GM12878 (cell line): ENCODE measurements around the gene C4BPB. TPM values are rescaled to one million over a fixed set of nuclear protein-coding genes. Genes with fewer than 3 reads are reported as not detected.

ENCODE experiments used
- ATAC-seq: fragments of 200-7000 bp; cut with Tn5 transposase; 3 replicates; pipeline ENCODE4 v1.9.1; 2020; ENCODE audit warnings: mild to moderate bottlenecking, moderate library complexity
- BruUV-seq: library from RNA; stranded (reverse); fragments of 400-500 nt; replicated peaks from 2 replicates; lab custom pipeline; 2021; lab: Mats Ljungman, UMichigan
- CTCF ChIA-PET: fragments of 300-600 bp; sonication (Branson Sonifier 250); formaldehyde crosslinking; extraction: SDS; loops from one replicate; lab custom pipeline; 2021; ENCODE audit warnings: inconsistent platforms; lab: Yijun Ruan, JAX
- POLR2A ChIA-PET: fragments of 350-600 bp; formaldehyde crosslinking; extraction: SDS; loops from one replicate; lab custom pipeline; 2021; ENCODE audit warnings: inconsistent platforms; lab: Charles Lee
- RAD21 ChIA-PET: fragments of 300-600 bp; sonication (Branson Sonifier 250); formaldehyde crosslinking; loops from one replicate; lab custom pipeline; 2023; ENCODE audit warnings: antibody characterized with exemption; ENCODE audit not compliant: unreplicated experiment; lab: Charles Lee
- SMC1A ChIA-PET: fragments of 300-600 bp; sonication (Branson Sonifier 250); formaldehyde crosslinking; loops from one replicate; lab custom pipeline; 2023; ENCODE audit not compliant: unreplicated experiment, uncharacterized antibody; lab: Charles Lee
- DNase-seq: peaks from one replicate; pipeline ENCODE4 v3.0.0-alpha.2; 2011; ENCODE audit warnings: low read depth, low spot score
- FAIRE-seq: peaks from 3 replicates; lab custom pipeline; 2011; peaks lifted over from hg19 to GRCh38; lab: Jason Lieb, UNC
- H2AFZ ChIP-seq: 2 replicates; pipeline ENCODE4 v1.6.0; 2011; ENCODE audit warnings: low read depth, low read length, control low read depth; ENCODE audit not compliant: control insufficient read depth
- H3K27ac ChIP-seq: 2 replicates; pipeline ENCODE4 v1.5.1; 2011; ENCODE audit warnings: control low read depth; ENCODE audit not compliant: control insufficient read depth, insufficient read depth
- H3K27me3 ChIP-seq, 2 experiments: replicated peaks in 1 of 2; 2 replicates each; pipeline versions ENCODE4 v1.6.0 to v1.6.1; 2011; ENCODE audit warnings: low read length in 1 of 2; ENCODE audit not compliant: control insufficient read depth in 2 of 2, insufficient read depth in 2 of 2
- H3K36me3 ChIP-seq, 2 experiments: 2 replicates each; pipeline ENCODE4 v1.5.1; 2011; ENCODE audit warnings: low read length in 1 of 2; ENCODE audit not compliant: control insufficient read depth in 2 of 2, insufficient read depth in 2 of 2
- H3K4me1 ChIP-seq: 2 replicates; pipeline ENCODE4 v1.6.1; 2011; ENCODE audit warnings: mild to moderate bottlenecking, low read length, moderate library complexity, mixed read lengths; ENCODE audit not compliant: control insufficient read depth, insufficient read depth
- H3K4me2 ChIP-seq: 2 replicates; pipeline ENCODE4 v1.6.0; 2011; ENCODE audit warnings: control low read depth; ENCODE audit not compliant: control insufficient read depth, insufficient read depth
- H3K4me3 ChIP-seq: fragments of 200-600 bp; sonication (generic); 2 replicates; pipeline ENCODE4 v1.5.1; 2016
- H3K79me2 ChIP-seq: 2 replicates; pipeline ENCODE4 v1.6.0; 2011; ENCODE audit warnings: low read length; ENCODE audit not compliant: control insufficient read depth, insufficient read depth
- H3K9ac ChIP-seq: 2 replicates; pipeline ENCODE4 v1.8.0; 2011; ENCODE audit warnings: low read length, control low read depth, mixed read lengths; ENCODE audit not compliant: control insufficient read depth, insufficient read depth
- H3K9me3 ChIP-seq: replicated peaks from 3 replicates; pipeline ENCODE4 v1.5.1; 2011; ENCODE audit warnings: mild to moderate bottlenecking, low read length; ENCODE audit not compliant: control insufficient read depth, insufficient read depth
- H4K20me1 ChIP-seq: 2 replicates; pipeline ENCODE4 v1.6.0; 2011; ENCODE audit not compliant: control insufficient read depth, insufficient read depth
- BRCA1 ChIP-seq: IDR thresholded peaks from 2 replicates; pipeline ENCODE4 v1.6.1; 2011; ENCODE audit warnings: low read depth, low read length, improper control_type of control experiment
- CBX5 ChIP-seq: sonication (generic); IDR thresholded peaks from 2 replicates; pipeline ENCODE4 v1.6.1; 2016; ENCODE audit warnings: low read depth, moderate library complexity, mild to moderate bottlenecking, inconsistent platforms
- CHD1 ChIP-seq: IDR thresholded peaks from 2 replicates; pipeline ENCODE4 v1.6.1; 2012; ENCODE audit warnings: low read depth, low read length, improper control_type of control experiment
- EED ChIP-seq: sonication (generic); IDR thresholded peaks from 2 replicates; pipeline ENCODE4 v1.6.1; 2016; ENCODE audit warnings: antibody characterized with exemption, low read depth
- GABPA ChIP-seq: IDR thresholded peaks from 2 replicates; pipeline ENCODE4 v1.6.1; 2014; ENCODE audit warnings: antibody characterized with exemption, low read depth, mild to moderate bottlenecking, inconsistent platforms
- IRF4 ChIP-seq: IDR thresholded peaks from 2 replicates; pipeline ENCODE4 v1.6.1; 2011; ENCODE audit warnings: low read depth, low read length
- NR2F1 ChIP-seq: fragments of 450-650 bp; conservative IDR thresholded peaks from 2 replicates; pipeline ENCODE4 v1.6.1; 2017; ENCODE audit warnings: mild to moderate bottlenecking
- SPI1 ChIP-seq: IDR thresholded peaks from 2 replicates; pipeline ENCODE4 v1.6.1; 2011; ENCODE audit warnings: low read depth, mild to moderate bottlenecking, low read length, moderate library complexity, borderline replicate concordance; ENCODE audit not compliant: insufficient read depth
- WGBS: methylation state at CpG from one replicate; pipeline ENCODE4 v1.1.6; 2016; ENCODE audit warnings: low lambda C conversion rate; ENCODE audit not compliant: insufficient replicate concordance, insufficient coverage; ENCODE audit errors: missing lambda C conversion rate; 5-methylcytosine and 5-hydroxymethylcytosine counted together
- in situ Hi-C: fragments of 300-500 bp; cut with MboI; formaldehyde crosslinking; loops from 9 replicates; pipeline ENCODE4 v1.14.3; 2018; ENCODE audit warnings: mixed read lengths
- intact Hi-C: fragments of 100-400 bp; cut with micrococcal nuclease; formaldehyde crosslinking; loops from one replicate; pipeline ENCODE4 v1.14.2; 2022; ENCODE audit not compliant: unreplicated experiment
- polyA plus RNA-seq, 11 experiments: library from polyadenylated mRNA; depleted of rRNA in 4 of 11; unstranded in 6 of 11; stranded (reverse) in 5 of 11; fragments of >200 nt; fragmentation: Nextera tagmentation in 4 of 11; fragmentation: Illumina TruSeq in 1 of 11; extraction: Ambion mirVana in 4 of 11; extraction: Trizol in 1 of 11; gene quantifications; 1 replicate in 1 of 11; 2 replicates in 10 of 11; pipeline versions ENCODE4 v1.2.1 to v1.2.3, GENCODE V29; 2011 to 2016; ENCODE audit warnings: inconsistent platforms in 2 of 11, missing spikeins in 2 of 11, low read depth in 1 of 11
- total RNA-seq, 4 experiments: library from RNA; depleted of rRNA in 3 of 4; stranded (reverse); fragments of >200 nt in 3 of 4; fragmentation: Illumina TruSeq in 1 of 4; extraction: Trizol in 1 of 4; gene quantifications; 2 replicates each; pipeline versions ENCODE4 v1.2.1 to v1.2.3, GENCODE V29; 2013 to 2021
- TF ChIP-seq, protein P1 (sequence below): fragments of 450-650 bp; IDR thresholded peaks from 2 replicates; pipeline ENCODE4 v1.6.1; 2016; ENCODE audit warnings: mild to moderate bottlenecking, moderate library complexity, borderline replicate concordance
- TF ChIP-seq, protein P2 (sequence below): fragments of 450-650 bp; IDR thresholded peaks from 2 replicates; pipeline ENCODE4 v1.6.1; 2017; ENCODE audit warnings: mild to moderate bottlenecking
- TF ChIP-seq, protein P3 (sequence below): fragments of 450-650 bp; formaldehyde crosslinking; IDR thresholded peaks from 2 replicates; pipeline ENCODE4 v1.4.0; 2020; ENCODE audit warnings: mild to moderate bottlenecking, moderate library complexity

The C4BPB gene
- total and polyA plus RNA-seq, 10 of the 15 experiments (the other 5 are each of a cell fraction or from before 2014, with no cell fraction given): 0.31 to 1.2 (median 0.53) TPM; not detected in 1

DNA sequence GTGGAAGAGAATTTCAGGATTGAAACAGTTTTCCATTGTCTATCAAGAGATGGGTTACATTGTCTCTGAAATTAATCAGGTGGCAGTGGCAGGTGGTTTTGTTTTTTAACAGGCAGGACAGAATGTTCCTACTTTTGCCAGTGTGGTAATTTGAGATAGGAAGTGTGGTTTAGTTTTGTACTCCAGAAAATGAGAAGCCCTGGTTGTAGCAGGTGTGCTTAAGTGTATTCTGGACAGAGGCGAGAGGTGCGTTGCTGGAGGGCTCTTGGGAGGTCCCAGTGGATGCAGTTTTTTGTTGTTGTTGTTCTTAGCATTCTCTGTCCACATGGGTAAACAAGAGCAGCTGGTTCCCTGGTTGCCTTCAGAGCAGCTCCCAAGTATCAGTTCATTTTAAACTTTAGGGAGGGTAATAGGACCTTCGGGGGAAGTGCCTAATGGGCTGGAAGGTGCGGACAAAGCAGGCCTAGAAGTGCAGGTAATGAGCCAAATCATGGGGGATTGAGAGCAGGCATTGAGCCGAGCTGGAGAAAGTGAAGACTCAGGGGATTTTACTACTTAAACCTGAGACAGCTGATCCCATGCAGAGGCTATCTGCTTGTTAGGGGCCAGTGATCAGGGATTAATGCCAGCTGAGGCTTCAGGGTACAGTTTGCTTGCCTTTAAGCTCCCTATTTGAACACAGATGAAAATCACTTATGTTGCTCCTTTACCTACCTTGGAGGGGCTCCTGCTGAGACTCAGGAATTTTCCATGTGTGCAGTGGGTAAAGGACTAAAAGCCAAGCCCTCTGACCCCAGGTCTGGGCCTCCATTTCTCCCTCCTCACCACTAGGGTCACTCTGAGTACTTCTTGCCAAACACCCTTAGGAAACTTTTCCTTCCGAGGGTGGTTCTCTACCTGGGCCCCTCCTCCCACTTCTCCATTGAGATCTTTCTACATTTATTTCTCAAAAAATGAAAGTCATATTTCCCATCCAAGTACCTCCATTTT lies 29.5 kb upstream of the C4BPB start (continued):
- TF ChIP-seq, protein P1, sequence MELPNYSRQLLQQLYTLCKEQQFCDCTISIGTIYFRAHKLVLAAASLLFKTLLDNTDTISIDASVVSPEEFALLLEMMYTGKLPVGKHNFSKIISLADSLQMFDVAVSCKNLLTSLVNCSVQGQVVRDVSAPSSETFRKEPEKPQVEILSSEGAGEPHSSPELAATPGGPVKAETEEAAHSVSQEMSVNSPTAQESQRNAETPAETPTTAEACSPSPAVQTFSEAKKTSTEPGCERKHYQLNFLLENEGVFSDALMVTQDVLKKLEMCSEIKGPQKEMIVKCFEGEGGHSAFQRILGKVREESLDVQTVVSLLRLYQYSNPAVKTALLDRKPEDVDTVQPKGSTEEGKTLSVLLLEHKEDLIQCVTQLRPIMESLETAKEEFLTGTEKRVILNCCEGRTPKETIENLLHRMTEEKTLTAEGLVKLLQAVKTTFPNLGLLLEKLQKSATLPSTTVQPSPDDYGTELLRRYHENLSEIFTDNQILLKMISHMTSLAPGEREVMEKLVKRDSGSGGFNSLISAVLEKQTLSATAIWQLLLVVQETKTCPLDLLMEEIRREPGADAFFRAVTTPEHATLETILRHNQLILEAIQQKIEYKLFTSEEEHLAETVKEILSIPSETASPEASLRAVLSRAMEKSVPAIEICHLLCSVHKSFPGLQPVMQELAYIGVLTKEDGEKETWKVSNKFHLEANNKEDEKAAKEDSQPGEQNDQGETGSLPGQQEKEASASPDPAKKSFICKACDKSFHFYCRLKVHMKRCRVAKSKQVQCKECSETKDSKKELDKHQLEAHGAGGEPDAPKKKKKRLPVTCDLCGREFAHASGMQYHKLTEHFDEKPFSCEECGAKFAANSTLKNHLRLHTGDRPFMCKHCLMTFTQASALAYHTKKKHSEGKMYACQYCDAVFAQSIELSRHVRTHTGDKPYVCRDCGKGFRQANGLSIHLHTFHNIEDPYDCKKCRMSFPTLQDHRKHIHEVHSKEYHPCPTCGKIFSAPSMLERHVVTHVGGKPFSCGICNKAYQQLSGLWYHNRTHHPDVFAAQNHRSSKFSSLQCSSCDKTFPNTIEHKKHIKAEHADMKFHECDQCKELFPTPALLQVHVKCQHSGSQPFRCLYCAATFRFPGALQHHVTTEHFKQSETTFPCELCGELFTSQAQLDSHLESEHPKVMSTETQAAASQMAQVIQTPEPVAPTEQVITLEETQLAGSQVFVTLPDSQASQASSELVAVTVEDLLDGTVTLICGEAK: no peak
- no peak for TF ChIP-seq IRF4
- TF ChIP-seq, all 136 proteins: peak for 0

DNA sequence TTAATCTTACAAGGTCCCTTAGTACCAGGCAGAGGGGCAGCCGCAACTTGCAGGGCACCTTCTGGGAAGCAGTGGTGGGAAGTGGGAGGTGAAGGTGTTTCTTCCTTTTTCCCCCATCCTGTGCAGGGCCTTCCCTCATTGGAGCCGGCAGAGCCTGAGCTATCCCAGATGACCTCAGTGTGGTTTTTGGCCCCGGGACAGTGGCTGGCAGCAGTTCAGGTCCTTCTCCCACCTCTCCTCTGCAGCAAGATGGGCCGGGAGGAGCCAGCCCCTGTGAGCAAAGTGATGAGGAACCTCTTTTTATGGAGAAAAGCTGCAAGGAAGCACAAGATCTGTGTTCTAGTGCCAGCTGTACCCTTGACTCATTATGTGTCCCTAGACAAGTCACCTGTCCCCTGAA lies 28.8 kb upstream of the C4BPB start:
- H3K79me2 ChIP-seq: no peaks in the 10 kb centered on the region
- ChIA-PET SMC1A (interaction anchor here (1.0 to 1.2 kb wide), 2 partner anchors 14 to 86 kb away, joined by 3 read pairs; no protein-coding TSS in a partner anchor), POLR2A (no interaction called here), CTCF (interaction anchor here (0.9 to 3.7 kb wide), 4 partner anchors 9 to 16 kb away, joined by 3 to 15 read pairs (median 4); no protein-coding TSS in a partner anchor), RAD21 (no interaction called here)
- H3K4me1 ChIP-seq: no peaks in the 10 kb centered on the region
- no peak overlapping the region for H2AFZ ChIP-seq
- no peaks in the 10 kb centered on the region for H3K27me3 ChIP-seq
- ATAC-seq (no peak), FAIRE-seq (no peak), DNase-seq (no peak)
- no peaks in the 10 kb centered on the region for H3K9me3 ChIP-seq
- no peak overlapping the region for H3K27ac ChIP-seq
- in situ Hi-C loops (no loop called here), intact Hi-C loops (no loop called here)
- no TSS peak for BruUV-seq
- no peak overlapping the region for H3K4me3 ChIP-seq
- 66% methylated on average over 4 of the region's 4 CpGs for WGBS
- H3K4me2 ChIP-seq: no peak overlapping the region
- no peaks in the 10 kb centered on the region for H3K36me3 ChIP-seq
- no peak overlapping the region for H3K9ac ChIP-seq
- no peaks in the 10 kb centered on the region for H4K20me1 ChIP-seq
- TF ChIP-seq NR2F1 (no peak), EED (no peak), SPI1 (no peak), CBX5 (no peak), CHD1 (no peak), IRF4 (no peak), BRCA1 (no peak), GABPA (no peak)
- TF ChIP-seq, protein P2, sequence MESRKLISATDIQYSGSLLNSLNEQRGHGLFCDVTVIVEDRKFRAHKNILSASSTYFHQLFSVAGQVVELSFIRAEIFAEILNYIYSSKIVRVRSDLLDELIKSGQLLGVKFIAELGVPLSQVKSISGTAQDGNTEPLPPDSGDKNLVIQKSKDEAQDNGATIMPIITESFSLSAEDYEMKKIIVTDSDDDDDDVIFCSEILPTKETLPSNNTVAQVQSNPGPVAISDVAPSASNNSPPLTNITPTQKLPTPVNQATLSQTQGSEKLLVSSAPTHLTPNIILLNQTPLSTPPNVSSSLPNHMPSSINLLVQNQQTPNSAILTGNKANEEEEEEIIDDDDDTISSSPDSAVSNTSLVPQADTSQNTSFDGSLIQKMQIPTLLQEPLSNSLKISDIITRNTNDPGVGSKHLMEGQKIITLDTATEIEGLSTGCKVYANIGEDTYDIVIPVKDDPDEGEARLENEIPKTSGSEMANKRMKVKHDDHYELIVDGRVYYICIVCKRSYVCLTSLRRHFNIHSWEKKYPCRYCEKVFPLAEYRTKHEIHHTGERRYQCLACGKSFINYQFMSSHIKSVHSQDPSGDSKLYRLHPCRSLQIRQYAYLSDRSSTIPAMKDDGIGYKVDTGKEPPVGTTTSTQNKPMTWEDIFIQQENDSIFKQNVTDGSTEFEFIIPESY: no peak
- TF ChIP-seq, protein P3, sequence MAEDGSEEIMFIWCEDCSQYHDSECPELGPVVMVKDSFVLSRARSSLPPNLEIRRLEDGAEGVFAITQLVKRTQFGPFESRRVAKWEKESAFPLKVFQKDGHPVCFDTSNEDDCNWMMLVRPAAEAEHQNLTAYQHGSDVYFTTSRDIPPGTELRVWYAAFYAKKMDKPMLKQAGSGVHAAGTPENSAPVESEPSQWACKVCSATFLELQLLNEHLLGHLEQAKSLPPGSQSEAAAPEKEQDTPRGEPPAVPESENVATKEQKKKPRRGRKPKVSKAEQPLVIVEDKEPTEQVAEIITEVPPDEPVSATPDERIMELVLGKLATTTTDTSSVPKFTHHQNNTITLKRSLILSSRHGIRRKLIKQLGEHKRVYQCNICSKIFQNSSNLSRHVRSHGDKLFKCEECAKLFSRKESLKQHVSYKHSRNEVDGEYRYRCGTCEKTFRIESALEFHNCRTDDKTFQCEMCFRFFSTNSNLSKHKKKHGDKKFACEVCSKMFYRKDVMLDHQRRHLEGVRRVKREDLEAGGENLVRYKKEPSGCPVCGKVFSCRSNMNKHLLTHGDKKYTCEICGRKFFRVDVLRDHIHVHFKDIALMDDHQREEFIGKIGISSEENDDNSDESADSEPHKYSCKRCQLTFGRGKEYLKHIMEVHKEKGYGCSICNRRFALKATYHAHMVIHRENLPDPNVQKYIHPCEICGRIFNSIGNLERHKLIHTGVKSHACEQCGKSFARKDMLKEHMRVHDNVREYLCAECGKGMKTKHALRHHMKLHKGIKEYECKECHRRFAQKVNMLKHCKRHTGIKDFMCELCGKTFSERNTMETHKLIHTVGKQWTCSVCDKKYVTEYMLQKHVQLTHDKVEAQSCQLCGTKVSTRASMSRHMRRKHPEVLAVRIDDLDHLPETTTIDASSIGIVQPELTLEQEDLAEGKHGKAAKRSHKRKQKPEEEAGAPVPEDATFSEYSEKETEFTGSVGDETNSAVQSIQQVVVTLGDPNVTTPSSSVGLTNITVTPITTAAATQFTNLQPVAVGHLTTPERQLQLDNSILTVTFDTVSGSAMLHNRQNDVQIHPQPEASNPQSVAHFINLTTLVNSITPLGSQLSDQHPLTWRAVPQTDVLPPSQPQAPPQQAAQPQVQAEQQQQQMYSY (CRISPR knock-in tag): no peak
